HEK293T (cell line): ENCODE measurements around the gene ZNF316.

Experiments used
- BHLHE40 ChIP-seq: fragments of 450-650 bp; IDR thresholded peaks from 2 replicates; pipeline ENCODE4 v1.6.1; 2016; ENCODE audit warnings: mild to moderate bottlenecking, moderate library complexity, borderline replicate concordance
- CTBP1 ChIP-seq: fragments of 450-650 bp; IDR thresholded peaks from 2 replicates; pipeline ENCODE4 v1.6.1; 2016; ENCODE audit warnings: borderline replicate concordance
- FOXA1 ChIP-seq: fragments of 450-650 bp; IDR thresholded peaks from 2 replicates; pipeline ENCODE4 v1.6.1; 2016; ENCODE audit warnings: mild to moderate bottlenecking
- HDGF ChIP-seq: fragments of 450-650 bp; IDR thresholded peaks from 2 replicates; pipeline ENCODE4 v1.6.1; 2017; ENCODE audit warnings: antibody characterized with exemption, borderline replicate concordance
- L3MBTL2 ChIP-seq: fragments of 450-650 bp; conservative IDR thresholded peaks from 2 replicates; pipeline ENCODE4 v1.6.1; 2016; ENCODE audit warnings: mild to moderate bottlenecking
- LEF1 ChIP-seq: fragments of 450-650 bp; IDR thresholded peaks from 2 replicates; pipeline ENCODE4 v1.6.1; 2017; ENCODE audit warnings: mild to moderate bottlenecking, borderline replicate concordance
- NFRKB ChIP-seq: fragments of 450-650 bp; IDR thresholded peaks from 2 replicates; pipeline ENCODE4 v1.6.1; 2016; ENCODE audit warnings: mild to moderate bottlenecking, moderate library complexity
- SP1 ChIP-seq: fragments of 450-650 bp; IDR thresholded peaks from 2 replicates; pipeline ENCODE4 v1.6.1; 2017
- SUZ12 ChIP-seq: fragments of 450-650 bp; IDR thresholded peaks from 2 replicates; pipeline ENCODE4 v1.6.1; 2016; ENCODE audit warnings: mild to moderate bottlenecking

DNA sequence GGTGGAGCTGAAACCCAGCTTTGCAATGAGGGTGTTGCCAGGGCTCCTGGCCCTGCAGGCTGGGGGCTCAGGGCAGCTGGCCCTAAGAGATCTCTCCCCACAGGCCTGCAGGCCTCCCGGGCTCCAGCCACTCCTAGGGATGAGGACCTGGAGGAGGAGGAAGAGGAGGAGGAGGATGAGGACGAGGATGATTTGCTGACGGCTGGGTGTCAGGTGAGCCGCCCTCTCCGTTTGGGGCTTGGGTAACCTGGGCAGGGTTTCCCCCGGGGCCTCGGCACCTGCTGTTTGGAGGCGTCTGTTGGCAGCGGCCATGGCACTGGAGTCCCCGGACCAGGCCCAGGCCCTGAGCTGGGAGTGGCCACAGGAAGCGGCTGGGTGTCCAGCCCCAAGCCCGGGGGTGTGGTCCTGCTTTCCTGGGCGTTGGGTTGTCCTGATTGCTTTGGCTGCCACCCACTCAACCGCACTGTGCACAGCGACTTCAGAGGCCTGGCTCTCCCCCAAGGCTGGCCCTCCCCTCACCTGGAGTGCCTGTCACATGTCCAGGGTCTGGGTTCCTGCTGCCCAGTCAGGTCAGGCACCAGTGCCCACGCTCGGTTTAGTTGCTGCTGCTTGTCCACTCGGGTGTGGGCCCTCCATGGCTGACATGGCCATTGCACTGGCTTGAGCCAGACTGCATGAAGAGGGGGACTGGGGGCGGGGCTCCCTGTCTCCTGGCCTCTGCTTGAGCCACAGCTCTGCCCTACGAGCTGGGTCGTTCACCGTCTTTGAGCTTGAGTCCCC is 5.9 kb downstream of the ZNF316 start:
- TF ChIP-seq SUZ12, result no peak
- TF ChIP-seq CTBP1, result no peak
- no peak for TF ChIP-seq LEF1
- TF ChIP-seq HDGF, result no peak
- no peak for TF ChIP-seq L3MBTL2
- TF ChIP-seq BHLHE40, result no peak
- no peak for TF ChIP-seq NFRKB
- no peak for TF ChIP-seq SP1
- no peak for TF ChIP-seq FOXA1
